OCI-LY3 (cell line): ENCODE results near the gene NUDT6.

Experiments used
- H2AFZ ChIP-seq: fragments of 200-600, 300-600 bp; shearing (Covaris generic); 2 replicates; pipeline ENCODE4 v1.6.0; 2014; ENCODE audit warnings: antibody characterized with exemption, low read depth, low read length
- H3K27ac ChIP-seq: fragments of 200-600, 300-600 bp; sonication (generic); 2 replicates; pipeline ENCODE4 v1.5.1; 2014; ENCODE audit warnings: mild to moderate bottlenecking, low read length, moderate library complexity, mixed read lengths
- H3K27me3 ChIP-seq: fragments of 200-600, 300-600 bp; sonication (generic); 2 replicates; pipeline ENCODE4 v1.6.1; 2014; ENCODE audit warnings: low read depth, low read length, mixed read lengths
- H3K36me3 ChIP-seq: fragments of 200-600, 300-600 bp; sonication (generic); replicated peaks from 2 replicates; pipeline ENCODE3; 2014; ENCODE audit warnings: low read depth, low read length, mixed read lengths
- H3K4me1 ChIP-seq: fragments of 300-600, 200-600 bp; sonication (generic); 2 replicates; pipeline ENCODE4 v1.6.1; 2014; ENCODE audit warnings: low read length, mixed read lengths
- H3K4me2 ChIP-seq: fragments of 200-600, 300-600 bp; sonication (generic); 2 replicates; pipeline ENCODE4 v1.6.1; 2014; ENCODE audit warnings: low read length, mixed read lengths
- H3K4me3 ChIP-seq: fragments of 300-600, 200-600 bp; sonication (generic); 2 replicates; pipeline ENCODE4 v1.5.1; 2014; ENCODE audit warnings: antibody characterized with exemption, mild to moderate bottlenecking, low read length, moderate library complexity
- H3K79me2 ChIP-seq: fragments of 300-600, 200-600 bp; shearing (Covaris generic); 2 replicates; pipeline ENCODE4 v1.6.1; 2014; ENCODE audit warnings: mild to moderate bottlenecking, low read length, mixed read lengths
- H3K9ac ChIP-seq: fragments of 300-600, 200-600 bp; shearing (Covaris generic); 2 replicates; pipeline ENCODE4 v1.6.0; 2014; ENCODE audit warnings: mild to moderate bottlenecking, low read length, moderate library complexity
- H3K9me3 ChIP-seq: fragments of 200-600, 300-600 bp; shearing (Covaris generic); 2 replicates; pipeline ENCODE4 v1.6.1; 2014; ENCODE audit warnings: low read length, mixed read lengths; ENCODE audit not compliant: insufficient read depth
- H4K20me1 ChIP-seq: fragments of 200-600, 300-600 bp; sonication (generic); 2 replicates; pipeline ENCODE4 v1.6.1; 2016; ENCODE audit warnings: low read length, mixed read lengths; ENCODE audit not compliant: insufficient read depth
- EZH2phosphoT487 ChIP-seq: fragments of 200-600 bp; shearing (Covaris generic); IDR thresholded peaks from 2 replicates; pipeline ENCODE4 v1.6.1; 2018; ENCODE audit warnings: antibody characterized with exemption, mixed run types, low read depth
- TF ChIP-seq, protein P1 (sequence below): fragments of 200-600, 300-600 bp; sonication (generic); IDR thresholded peaks from 2 replicates; pipeline ENCODE4 v1.5.1; 2014; ENCODE audit warnings: antibody characterized with exemption, low read length, low read depth

Gene NUDT6, protein sequence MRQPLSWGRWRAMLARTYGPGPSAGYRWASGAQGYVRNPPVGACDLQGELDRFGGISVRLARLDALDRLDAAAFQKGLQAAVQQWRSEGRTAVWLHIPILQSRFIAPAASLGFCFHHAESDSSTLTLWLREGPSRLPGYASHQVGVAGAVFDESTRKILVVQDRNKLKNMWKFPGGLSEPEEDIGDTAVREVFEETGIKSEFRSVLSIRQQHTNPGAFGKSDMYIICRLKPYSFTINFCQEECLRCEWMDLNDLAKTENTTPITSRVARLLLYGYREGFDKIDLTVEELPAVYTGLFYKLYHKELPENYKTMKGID

DNA sequence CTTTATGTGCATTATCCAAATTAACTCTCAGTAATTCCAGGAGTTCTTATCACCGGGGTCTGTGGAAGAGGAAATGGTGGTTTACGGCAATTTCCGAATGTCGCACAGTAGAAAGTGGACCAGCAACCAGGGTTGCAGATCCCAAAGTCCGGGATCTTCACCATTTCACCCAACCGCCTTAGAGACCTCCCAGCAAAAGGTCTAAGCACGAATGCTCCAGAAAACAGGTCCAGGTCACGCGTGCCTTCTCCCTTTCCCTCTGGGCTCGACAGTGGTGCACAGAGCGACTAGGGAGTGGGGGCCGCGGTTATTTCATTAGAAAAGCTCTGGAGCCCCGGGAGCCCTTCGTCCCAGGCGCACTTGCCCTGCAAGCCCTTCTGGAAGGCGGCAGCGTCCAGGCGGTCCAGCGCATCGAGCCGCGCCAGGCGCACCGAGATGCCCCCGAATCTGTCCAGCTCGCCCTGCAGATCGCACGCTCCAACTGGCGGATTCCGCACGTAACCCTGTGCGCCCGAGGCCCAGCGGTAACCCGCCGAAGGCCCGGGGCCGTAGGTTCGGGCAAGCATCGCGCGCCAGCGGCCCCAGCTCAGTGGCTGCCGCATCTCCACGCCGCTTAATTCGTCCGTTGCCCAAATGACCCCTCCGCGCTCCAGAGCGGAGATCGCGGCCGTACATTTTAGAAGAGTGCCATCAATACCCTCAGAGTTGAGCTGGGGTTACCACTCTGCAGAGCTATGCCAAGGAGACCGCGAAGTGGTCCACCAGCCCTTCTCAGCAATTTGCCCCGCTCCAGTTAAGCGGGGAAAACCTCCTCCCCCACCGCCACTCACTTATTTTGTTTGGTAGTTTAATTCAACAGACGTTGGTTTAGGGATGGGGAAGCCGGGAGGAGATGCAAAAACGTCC lies at the start of gene NUDT6:
TSS of gene NUDT6 (minus strand) at position 627 of the 906 bp plus-strand sequence. CDS start at position 602, 25 bp downstream.
- peaks cover 36% of the 10 kb centered on the region for H3K79me2 ChIP-seq
- H3K27me3 ChIP-seq = no peaks in the 10 kb centered on the region
- H3K9ac ChIP-seq = peak within 1 kb of the TSS; percentile 88
- H3K27ac ChIP-seq = peak within 1 kb of the TSS; percentile 85
- H3K4me1 ChIP-seq = peaks cover 9% of the 10 kb centered on the region
- H3K9me3 ChIP-seq = no peaks in the 10 kb centered on the region
- H2AFZ ChIP-seq = peak within 1 kb of the TSS; percentile 99
- no peaks in the 10 kb centered on the region for H4K20me1 ChIP-seq
- TF ChIP-seq EZH2phosphoT487 = no peak
- TF ChIP-seq, protein P1, sequence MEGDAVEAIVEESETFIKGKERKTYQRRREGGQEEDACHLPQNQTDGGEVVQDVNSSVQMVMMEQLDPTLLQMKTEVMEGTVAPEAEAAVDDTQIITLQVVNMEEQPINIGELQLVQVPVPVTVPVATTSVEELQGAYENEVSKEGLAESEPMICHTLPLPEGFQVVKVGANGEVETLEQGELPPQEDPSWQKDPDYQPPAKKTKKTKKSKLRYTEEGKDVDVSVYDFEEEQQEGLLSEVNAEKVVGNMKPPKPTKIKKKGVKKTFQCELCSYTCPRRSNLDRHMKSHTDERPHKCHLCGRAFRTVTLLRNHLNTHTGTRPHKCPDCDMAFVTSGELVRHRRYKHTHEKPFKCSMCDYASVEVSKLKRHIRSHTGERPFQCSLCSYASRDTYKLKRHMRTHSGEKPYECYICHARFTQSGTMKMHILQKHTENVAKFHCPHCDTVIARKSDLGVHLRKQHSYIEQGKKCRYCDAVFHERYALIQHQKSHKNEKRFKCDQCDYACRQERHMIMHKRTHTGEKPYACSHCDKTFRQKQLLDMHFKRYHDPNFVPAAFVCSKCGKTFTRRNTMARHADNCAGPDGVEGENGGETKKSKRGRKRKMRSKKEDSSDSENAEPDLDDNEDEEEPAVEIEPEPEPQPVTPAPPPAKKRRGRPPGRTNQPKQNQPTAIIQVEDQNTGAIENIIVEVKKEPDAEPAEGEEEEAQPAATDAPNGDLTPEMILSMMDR = no peak
- peak within 1 kb of the TSS; percentile 85 for H3K4me2 ChIP-seq
- H3K36me3 ChIP-seq = no peaks in the 10 kb centered on the region
- H3K4me3 ChIP-seq = peak within 1 kb of the TSS; percentile 97

DNA sequence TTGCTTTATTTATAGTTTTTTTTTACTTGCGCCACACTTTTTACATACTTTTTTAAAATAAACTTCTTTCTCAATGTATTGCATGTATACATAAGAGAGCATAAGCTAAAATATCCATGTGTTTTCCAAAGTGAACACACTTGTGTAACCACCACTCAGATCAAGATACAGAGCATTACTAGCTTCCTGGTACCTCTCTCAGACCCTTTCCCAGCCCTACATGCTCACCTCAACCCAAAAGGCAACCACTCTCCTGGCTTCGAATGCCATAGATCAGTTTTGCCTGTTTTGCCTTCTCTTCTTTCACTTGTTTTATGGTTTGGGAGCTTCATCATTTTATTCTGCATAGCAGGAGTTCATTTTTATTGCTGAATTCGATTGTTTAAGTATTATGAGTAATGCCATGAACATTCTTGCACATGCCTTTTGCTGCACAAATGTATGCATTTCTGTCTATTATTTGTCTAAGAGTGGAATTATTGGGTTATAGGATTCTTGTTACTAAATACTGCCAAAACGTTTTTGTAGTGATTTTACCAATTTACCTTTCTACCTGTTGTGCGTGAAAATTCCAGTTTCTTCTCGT lies 45.9 kb upstream of the NUDT6 start:
- no peaks in the 10 kb centered on the region for H3K9me3 ChIP-seq

DNA sequence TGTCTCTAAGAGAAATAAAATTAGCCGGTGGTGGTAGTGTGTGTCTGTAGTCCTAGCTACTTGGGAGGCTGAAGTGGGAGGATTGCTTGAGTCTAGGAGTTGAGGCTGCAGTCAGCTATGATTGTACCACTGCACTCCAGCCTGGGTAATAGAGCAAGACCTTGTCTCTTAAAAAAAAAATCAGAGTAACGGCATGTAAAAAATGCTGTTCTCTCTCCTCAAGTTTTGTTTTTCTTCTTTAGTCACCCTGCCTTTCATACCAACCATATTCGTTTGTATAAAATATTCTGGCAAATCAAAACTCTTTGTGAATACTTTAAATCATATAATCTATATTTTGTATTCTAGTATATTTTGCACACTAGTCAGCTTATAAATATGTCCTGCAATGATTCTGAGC lies 44.8 kb upstream of the NUDT6 start:
- no peaks in the 10 kb centered on the region for H4K20me1 ChIP-seq
- no peak overlapping the region for H3K27ac ChIP-seq
- TF ChIP-seq, protein P1 = no peak
- TF ChIP-seq EZH2phosphoT487 = no peak
- H3K9me3 ChIP-seq = no peaks in the 10 kb centered on the region
- H3K4me3 ChIP-seq = no peak overlapping the region
- H3K36me3 ChIP-seq = no peaks in the 10 kb centered on the region
- H3K9ac ChIP-seq = no peak overlapping the region
- H3K4me1 ChIP-seq = no peaks in the 10 kb centered on the region
- no peaks in the 10 kb centered on the region for H3K79me2 ChIP-seq
- H2AFZ ChIP-seq = no peak overlapping the region
- no peaks in the 10 kb centered on the region for H3K27me3 ChIP-seq
- no peak overlapping the region for H3K4me2 ChIP-seq

More for the DNA sequence above, 45.9 kb upstream of the NUDT6 start:
- H3K36me3 ChIP-seq = no peaks in the 10 kb centered on the region
- no peaks in the 10 kb centered on the region for H3K27me3 ChIP-seq
- H4K20me1 ChIP-seq = no peaks in the 10 kb centered on the region
- H3K4me3 ChIP-seq = no peak overlapping the region
- no peaks in the 10 kb centered on the region for H3K4me1 ChIP-seq
- H3K27ac ChIP-seq = no peak overlapping the region
- no peak for TF ChIP-seq EZH2phosphoT487
- TF ChIP-seq, protein P1 = no peak
- H2AFZ ChIP-seq = no peak overlapping the region
- H3K4me2 ChIP-seq = no peak overlapping the region
- H3K9ac ChIP-seq = no peak overlapping the region
- H3K79me2 ChIP-seq = no peaks in the 10 kb centered on the region

DNA sequence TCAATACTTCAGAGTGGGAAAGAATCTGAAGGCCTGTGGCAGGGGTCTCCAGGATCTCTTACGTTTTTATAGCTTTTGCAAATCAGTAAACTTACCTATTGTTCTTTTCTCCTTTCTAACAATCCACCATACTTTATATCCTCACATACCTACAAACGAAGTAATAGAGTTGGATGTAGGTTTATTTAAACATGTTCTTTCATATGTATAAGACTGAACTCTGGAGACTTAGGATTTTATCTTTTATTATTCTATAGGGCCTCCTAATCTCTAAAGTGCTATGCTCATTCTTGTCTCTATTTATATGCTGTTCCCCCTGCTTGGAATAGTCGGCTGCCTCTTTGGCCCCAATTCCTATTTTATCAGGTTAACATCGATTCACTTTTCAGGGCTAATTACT lies 43.8 kb upstream of the NUDT6 start:
- Histone ChIP-seq H2AFZ (no peak overlapping the region), H3K27ac (no peak overlapping the region), H3K4me2 (no peak overlapping the region), H3K9ac (no peak overlapping the region), H3K9me3 (no peaks in the 10 kb centered on the region), H3K4me3 (no peak overlapping the region), H3K27me3 (no peaks in the 10 kb centered on the region), H4K20me1 (no peaks in the 10 kb centered on the region), H3K36me3 (no peaks in the 10 kb centered on the region), H3K4me1 (no peaks in the 10 kb centered on the region), H3K79me2 (no peaks in the 10 kb centered on the region)
- TF ChIP-seq, protein P1 = no peak
- no peak for TF ChIP-seq EZH2phosphoT487
